Glomerular endothelial cell (primary cell): ENCODE data around the gene PRRT2. TPM values are rescaled to one million over a fixed set of nuclear protein-coding genes. Genes with fewer than 3 reads are reported as not detected.

Experiments used
- DNase-seq: peaks from one replicate; pipeline ENCODE4 v3.0.0-alpha.2; 2011; ENCODE audit warnings: low read depth, low spot score; ENCODE audit errors: extremely low read depth
- total RNA-seq: library from RNA; depleted of rRNA; stranded (reverse); fragments of >200 nt; gene quantifications from 2 replicates; pipeline ENCODE4 v1.2.3, GENCODE V29; 2015

The PRRT2 gene
- total RNA-seq, 1 donor from 2014 or later, result 0.41 TPM

- peak; percentile 60 for DNase-seq
These were observed 660 bp upstream of the PRRT2 start for GRCh38 chr16:29811170-29811895.

DNA sequence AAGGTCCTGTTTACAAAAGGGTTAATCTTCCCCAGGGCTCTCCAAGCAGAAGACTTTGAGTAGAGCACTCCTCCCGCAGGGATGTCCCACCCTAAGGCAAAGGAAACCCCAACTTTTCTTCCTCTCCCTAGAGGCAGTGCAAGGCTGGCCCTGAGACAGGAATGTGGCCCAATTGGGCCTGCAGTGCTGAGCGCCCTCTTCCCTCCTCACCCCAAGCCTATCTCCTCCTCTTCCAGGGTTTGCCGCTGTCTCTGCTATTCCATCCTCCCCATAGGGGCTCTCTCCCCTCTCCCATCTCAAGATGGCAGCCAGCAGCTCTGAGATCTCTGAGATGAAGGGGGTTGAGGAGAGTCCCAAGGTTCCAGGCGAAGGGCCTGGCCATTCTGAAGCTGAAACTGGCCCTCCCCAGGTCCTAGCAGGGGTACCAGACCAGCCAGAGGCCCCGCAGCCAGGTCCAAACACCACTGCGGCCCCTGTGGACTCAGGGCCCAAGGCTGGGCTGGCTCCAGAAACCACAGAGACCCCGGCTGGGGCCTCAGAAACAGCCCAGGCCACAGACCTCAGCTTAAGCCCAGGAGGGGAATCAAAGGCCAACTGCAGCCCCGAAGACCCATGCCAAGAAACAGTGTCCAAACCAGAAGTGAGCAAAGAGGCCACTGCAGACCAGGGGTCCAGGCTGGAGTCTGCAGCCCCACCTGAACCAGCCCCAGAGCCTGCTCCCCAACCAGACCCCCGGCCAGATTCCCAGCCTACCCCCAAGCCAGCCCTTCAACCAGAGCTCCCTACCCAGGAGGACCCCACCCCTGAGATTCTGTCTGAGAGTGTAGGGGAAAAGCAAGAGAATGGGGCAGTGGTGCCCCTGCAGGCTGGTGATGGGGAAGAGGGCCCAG, 1.0 kb downstream of the PRRT2 start:
- no peak for DNase-seq

GRCh38 chr16:29813644-29814562, 1.9 kb downstream of the PRRT2 start:
- DNase-seq, result no peak

GRCh38 chr16:29814592-29814991, 2.6 kb downstream of the PRRT2 start:
- DNase-seq, result no peak

- DNase-seq, result no peak
These were observed 3.2 kb downstream of the PRRT2 start for GRCh38 chr16:29815032-29815721.

GRCh38 chr16:29815793-29816693, 4.0 kb downstream of the PRRT2 start, which contains the start of gene PAGR1:
Gene PAGR1 (plus strand): TSS chr16:29816152. CDS start chr16:29816526, 374 bp downstream.
- peak; percentile 95 for DNase-seq

DNA sequence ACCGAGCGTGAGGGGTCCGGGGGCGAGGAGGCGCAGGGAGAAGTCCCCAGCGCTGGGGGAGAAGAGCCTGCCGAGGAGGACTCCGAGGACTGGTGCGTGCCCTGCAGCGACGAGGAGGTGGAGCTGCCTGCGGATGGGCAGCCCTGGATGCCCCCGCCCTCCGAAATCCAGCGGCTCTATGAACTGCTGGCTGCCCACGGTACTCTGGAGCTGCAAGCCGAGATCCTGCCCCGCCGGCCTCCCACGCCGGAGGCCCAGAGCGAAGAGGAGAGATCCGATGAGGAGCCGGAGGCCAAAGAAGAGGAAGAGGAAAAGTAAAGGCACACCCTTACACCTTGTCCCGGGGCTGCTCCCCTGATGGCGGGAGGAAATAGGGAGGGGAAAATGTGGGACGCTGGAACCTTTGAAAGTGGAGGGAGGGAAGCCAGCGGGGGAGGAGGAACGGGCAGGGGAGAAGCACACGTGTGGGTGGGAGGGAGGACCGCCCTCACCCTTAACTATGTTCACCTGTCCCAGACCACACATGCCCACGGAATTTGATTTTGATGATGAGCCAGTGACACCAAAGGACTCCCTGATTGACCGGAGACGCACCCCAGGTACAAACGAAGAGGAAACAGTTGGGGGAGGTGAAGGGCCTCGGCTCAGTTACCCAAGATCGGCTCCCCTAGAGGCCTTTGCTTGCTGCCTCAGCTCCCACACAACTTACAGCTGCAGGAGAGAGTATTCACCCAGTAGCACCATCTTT, 4.9 kb downstream of the PRRT2 start:
- no peak for DNase-seq

DNA sequence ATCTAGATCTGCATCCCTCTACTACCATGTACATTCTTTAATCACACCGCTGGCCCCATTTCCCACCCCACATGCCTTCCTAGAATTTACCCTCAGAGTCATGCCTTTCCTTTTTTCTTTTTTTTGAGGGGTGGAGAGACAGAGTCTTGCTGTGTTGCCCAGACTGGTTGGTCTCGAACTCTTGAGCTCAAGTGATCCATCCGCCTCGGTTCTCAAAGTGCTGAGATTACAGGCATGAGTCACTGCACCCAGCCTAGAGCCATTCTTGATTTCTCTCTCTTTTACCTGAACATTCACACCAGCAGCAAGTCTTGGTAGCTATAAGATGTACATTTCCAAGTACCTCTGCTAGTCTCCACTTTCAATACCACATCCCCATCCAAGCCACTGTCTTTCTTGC, 6.1 kb downstream of the PRRT2 start:
- DNase-seq, result no peak

GRCh38 chr16:29819506-29819905, 7.5 kb downstream of the PRRT2 start:
- DNase-seq, result no peak

- no peak for DNase-seq
These were observed 8.3 kb downstream of the PRRT2 start, which contains the start of gene MVP for GRCh38 chr16:29820271-29820701. Gene MVP (plus strand): TSS chr16:29820462. CDS start chr16:29830550, 10,088 bp downstream.

GRCh38 chr16:29820730-29821642, 9.0 kb downstream of the PRRT2 start:
- DNase-seq, result no peak

- DNase-seq, result no peak
These were observed 9.7 kb downstream of the PRRT2 start for GRCh38 chr16:29821643-29822115.

GRCh38 chr16:29824589-29825144, 12.7 kb downstream of the PRRT2 start:
- no peak for DNase-seq

GRCh38 chr16:29825145-29826044, 13.4 kb downstream of the PRRT2 start:
- no peak for DNase-seq

DNA sequence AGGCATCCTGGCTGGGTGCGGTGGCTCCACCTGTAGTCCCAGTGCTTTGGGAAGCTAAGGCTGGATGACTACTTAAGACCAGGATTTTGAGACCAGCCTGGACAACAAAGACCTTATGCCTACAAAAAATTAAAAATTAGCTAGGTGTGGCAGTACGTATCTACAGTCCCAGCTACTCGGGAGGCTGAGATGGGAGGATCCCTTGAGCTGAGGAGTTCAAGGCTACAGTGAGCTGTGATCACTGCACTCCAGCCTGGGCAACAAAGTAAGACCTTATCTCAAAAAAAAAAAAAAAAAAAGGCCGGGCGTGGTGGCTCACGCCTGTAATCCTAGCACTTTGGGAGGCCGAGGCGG, 14.3 kb downstream of the PRRT2 start:
- DNase-seq, result no peak

DNA sequence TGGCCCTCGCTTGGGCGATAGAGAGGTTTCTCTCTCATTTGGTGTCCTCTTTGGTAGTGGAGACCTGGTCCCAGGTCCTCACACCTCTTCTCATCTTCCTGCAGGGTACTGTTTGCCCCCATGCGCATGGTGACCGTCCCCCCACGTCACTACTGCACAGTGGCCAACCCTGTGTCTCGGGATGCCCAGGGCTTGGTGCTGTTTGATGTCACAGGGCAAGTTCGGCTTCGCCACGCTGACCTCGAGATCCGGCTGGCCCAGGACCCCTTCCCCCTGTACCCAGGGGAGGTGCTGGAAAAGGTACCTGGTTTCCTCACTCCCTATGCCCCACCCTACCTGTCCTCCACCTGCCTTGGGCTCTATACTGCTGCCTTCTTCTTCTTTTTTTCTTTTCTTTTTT, 18.8 kb downstream of the PRRT2 start:
- DNase-seq, result no peak
